RWPE2 (cell line): Measurements from ENCODE around the gene FARP2.
"Not testable (repeated sequence)": the region's sequence is repeated elsewhere in the genome, so short reads cannot be mapped to it uniquely, and the experiment has no call there.

Experiments
- ATAC-seq: fragments of 200-7000 bp; cut with Tn5 transposase; 3 replicates; pipeline ENCODE4 v1.9.1; 2021; ENCODE audit warnings: low read depth
- DNase-seq: peaks from one replicate; pipeline ENCODE4 v3.0.0-alpha.2; 2020; ENCODE audit warnings: low spot score
- H3K27ac ChIP-seq: fragments of 450-650 bp; 2 replicates; pipeline ENCODE4 v1.5.1; 2017; ENCODE audit warnings: mild to moderate bottlenecking; ENCODE audit not compliant: poor library complexity, severe bottlenecking
- H3K27me3 ChIP-seq: fragments of 250-450 bp; sonication (Bioruptor Pico); 2 replicates; pipeline ENCODE4 v1.5.1; 2021; ENCODE audit warnings: mild to moderate bottlenecking, moderate library complexity; ENCODE audit not compliant: insufficient read depth, poor library complexity, severe bottlenecking
- H3K36me3 ChIP-seq: fragments of 250-450 bp; sonication (Bioruptor Pico); 2 replicates; pipeline ENCODE4 v1.5.1; 2020; ENCODE audit warnings: low read depth, mild to moderate bottlenecking, moderate library complexity
- H3K4me1 ChIP-seq: fragments of 250-450 bp; sonication (Bioruptor Pico); 2 replicates; pipeline ENCODE4 v1.5.1; 2021; ENCODE audit warnings: mild to moderate bottlenecking, moderate library complexity; ENCODE audit not compliant: insufficient read depth, poor library complexity, severe bottlenecking
- H3K4me3 ChIP-seq: fragments of 250-450 bp; sonication (Bioruptor Pico); 2 replicates; pipeline ENCODE4 v1.5.1; 2021; ENCODE audit warnings: mild to moderate bottlenecking, moderate library complexity; ENCODE audit not compliant: severe bottlenecking
- H3K9me3 ChIP-seq: fragments of 250-450 bp; sonication (Bioruptor Pico); 2 replicates; pipeline ENCODE4 v1.5.1; 2021; ENCODE audit warnings: mild to moderate bottlenecking, moderate library complexity; ENCODE audit not compliant: severe bottlenecking
- TF ChIP-seq, protein P1 (sequence below): fragments of 450-650 bp; IDR thresholded peaks from one replicate; pipeline ENCODE4 v1.5.1; 2017; ENCODE audit warnings: mild to moderate bottlenecking, moderate library complexity; ENCODE audit not compliant: poor library complexity, severe bottlenecking

Gene FARP2

GRCh38 chr2:241393524-241394196 is 37.6 kb downstream of the FARP2 start:
- H3K27ac ChIP-seq: no peak overlapping the region
- H3K4me3 ChIP-seq: no peak overlapping the region
- TF ChIP-seq, protein P1, sequence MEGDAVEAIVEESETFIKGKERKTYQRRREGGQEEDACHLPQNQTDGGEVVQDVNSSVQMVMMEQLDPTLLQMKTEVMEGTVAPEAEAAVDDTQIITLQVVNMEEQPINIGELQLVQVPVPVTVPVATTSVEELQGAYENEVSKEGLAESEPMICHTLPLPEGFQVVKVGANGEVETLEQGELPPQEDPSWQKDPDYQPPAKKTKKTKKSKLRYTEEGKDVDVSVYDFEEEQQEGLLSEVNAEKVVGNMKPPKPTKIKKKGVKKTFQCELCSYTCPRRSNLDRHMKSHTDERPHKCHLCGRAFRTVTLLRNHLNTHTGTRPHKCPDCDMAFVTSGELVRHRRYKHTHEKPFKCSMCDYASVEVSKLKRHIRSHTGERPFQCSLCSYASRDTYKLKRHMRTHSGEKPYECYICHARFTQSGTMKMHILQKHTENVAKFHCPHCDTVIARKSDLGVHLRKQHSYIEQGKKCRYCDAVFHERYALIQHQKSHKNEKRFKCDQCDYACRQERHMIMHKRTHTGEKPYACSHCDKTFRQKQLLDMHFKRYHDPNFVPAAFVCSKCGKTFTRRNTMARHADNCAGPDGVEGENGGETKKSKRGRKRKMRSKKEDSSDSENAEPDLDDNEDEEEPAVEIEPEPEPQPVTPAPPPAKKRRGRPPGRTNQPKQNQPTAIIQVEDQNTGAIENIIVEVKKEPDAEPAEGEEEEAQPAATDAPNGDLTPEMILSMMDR: no peak
- DNase-seq (no peak), ATAC-seq (no peak)
- no peaks in the 10 kb centered on the region for H3K9me3 ChIP-seq
- no peaks in the 10 kb centered on the region for H3K27me3 ChIP-seq
- H3K4me1 ChIP-seq: peaks cover 11% of the 10 kb centered on the region
- H3K36me3 ChIP-seq: 0 out of 2 replicates have a peak, but pooled peaks cover 4% of the 10 kb centered on the region

GRCh38 chr2:241396809-241397208 is 40.7 kb downstream of the FARP2 start:
- not testable (repeated sequence) for H3K4me1 ChIP-seq, ATAC-seq, H3K4me3 ChIP-seq, H3K27me3 ChIP-seq, DNase-seq, H3K36me3 ChIP-seq, H3K9me3 ChIP-seq, H3K27ac ChIP-seq

- TF ChIP-seq, protein P1: no peak
- Histone ChIP-seq H3K27ac (no peak overlapping the region), H3K9me3 (no peaks in the 10 kb centered on the region), H3K4me1 (no peaks in the 10 kb centered on the region), H3K36me3 (0 out of 2 replicates have a peak, but pooled peaks cover 4% of the 10 kb centered on the region), H3K4me3 (no peak overlapping the region), H3K27me3 (no peaks in the 10 kb centered on the region)
- ATAC-seq (0 out of 3 replicates have a peak, but pooled peaks have one; percentile 25), DNase-seq (no peak)
Measured at GRCh38 chr2:241399941-241400922, 44.1 kb downstream of the FARP2 start.

DNA sequence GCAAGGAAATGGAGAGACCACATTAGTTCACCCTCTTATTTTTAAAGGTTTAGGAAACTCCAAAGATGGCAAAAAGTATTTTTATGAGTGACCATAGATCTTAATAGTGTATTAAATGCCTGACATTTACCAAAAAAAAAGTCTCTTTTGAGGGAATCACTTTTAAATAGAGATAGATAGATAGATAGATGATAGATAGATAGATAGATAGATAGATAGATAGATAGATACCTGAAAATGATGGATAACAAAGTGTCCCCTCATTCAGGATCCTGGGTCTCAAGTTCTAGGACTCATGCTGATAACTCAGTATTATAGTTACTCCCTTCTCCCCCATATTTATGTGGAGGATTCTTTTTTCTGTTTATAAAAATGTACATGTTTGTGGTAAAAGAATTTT is 52.8 kb downstream of the FARP2 start:
- Histone ChIP-seq H3K36me3 (peaks cover 35% of the 10 kb centered on the region), H3K4me1 (no peaks in the 10 kb centered on the region)
- ATAC-seq: no peak

GRCh38 chr2:241410739-241411176 is 54.7 kb downstream of the FARP2 start:
- no peak for DNase-seq
- Histone ChIP-seq H3K27ac (no peak overlapping the region), H3K9me3 (no peaks in the 10 kb centered on the region), H3K36me3 (peaks cover 35% of the 10 kb centered on the region), H3K27me3 (no peaks in the 10 kb centered on the region), H3K4me3 (no peak overlapping the region), H3K4me1 (no peaks in the 10 kb centered on the region)
- TF ChIP-seq, protein P1: no peak
- no peak for ATAC-seq

More for the DNA sequence above, 52.8 kb downstream of the FARP2 start:
- Histone ChIP-seq H3K27ac (no peak overlapping the region), H3K27me3 (no peaks in the 10 kb centered on the region), H3K9me3 (no peaks in the 10 kb centered on the region), H3K4me3 (no peak overlapping the region)
- DNase-seq: no peak
- TF ChIP-seq, protein P1: no peak
